SK-N-SH treated with all-trans-retinoic acid at 6 μM for 48 hours (cell line): ENCODE measurements around the gene PIGBOS1.
A peak's percentile ranks its signal among the peaks of the same experiment; 100 is the strongest.

ENCODE experiments used
- ATAC-seq: fragments of 200-7000 bp; cut with Tn5 transposase; 3 replicates; pipeline ENCODE4 v1.9.1; 2020; ENCODE audit warnings: mild to moderate bottlenecking, moderate library complexity
- ARNTL ChIP-seq: fragments of 450-650 bp; formaldehyde crosslinking; IDR thresholded peaks from 2 replicates; pipeline ENCODE4 v1.5.0; 2020; ENCODE audit warnings: low read depth, mild to moderate bottlenecking, moderate library complexity, borderline replicate concordance
- BACH2 ChIP-seq: fragments of 250-450 bp; sonication (Bioruptor Pico); IDR thresholded peaks from 2 replicates; pipeline ENCODE4 v1.9.0; 2021; ENCODE audit warnings: mild to moderate bottlenecking, borderline replicate concordance
- CREB5 ChIP-seq: fragments of 250-450 bp; sonication (Bioruptor Pico); IDR thresholded peaks from 2 replicates; pipeline ENCODE4 v1.5.1; 2020; ENCODE audit warnings: low read depth, mild to moderate bottlenecking, moderate library complexity
- CSRNP3 ChIP-seq: fragments of 250-450 bp; sonication (Bioruptor Pico); IDR thresholded peaks from 2 replicates; pipeline ENCODE4 v1.5.1; 2021; ENCODE audit warnings: mild to moderate bottlenecking, moderate library complexity
- ESRRG ChIP-seq: fragments of 250-450 bp; sonication (Bioruptor Pico); IDR thresholded peaks from 2 replicates; pipeline ENCODE4 v1.6.1; 2021; ENCODE audit warnings: mild to moderate bottlenecking
- GLIS3 ChIP-seq: fragments of 250-450 bp; sonication (Bioruptor Pico); IDR thresholded peaks from 2 replicates; pipeline ENCODE4 v1.5.0; 2020; ENCODE audit warnings: mild to moderate bottlenecking, moderate library complexity
- ISL1 ChIP-seq: fragments of 250-450 bp; sonication (Bioruptor Pico); IDR thresholded peaks from 2 replicates; pipeline ENCODE4 v2.1.2; 2022; ENCODE audit warnings: mild to moderate bottlenecking, moderate library complexity
- PATZ1 ChIP-seq: fragments of 250-450 bp; sonication (Bioruptor Pico); IDR thresholded peaks from 2 replicates; pipeline ENCODE4 v1.8.0; 2020; ENCODE audit warnings: mild to moderate bottlenecking, moderate library complexity, borderline replicate concordance
- POU6F1 ChIP-seq: fragments of 250-450 bp; sonication (Bioruptor Pico); IDR thresholded peaks from 2 replicates; pipeline ENCODE4 v1.8.0; 2021; ENCODE audit warnings: low read depth, mild to moderate bottlenecking, moderate library complexity, borderline replicate concordance
- PPARA ChIP-seq: fragments of 250-450 bp; sonication (Bioruptor Pico); IDR thresholded peaks from 2 replicates; pipeline ENCODE4 v1.5.0; 2020; ENCODE audit warnings: mild to moderate bottlenecking, borderline replicate concordance
- RARB ChIP-seq: fragments of 250-450 bp; sonication (Bioruptor Pico); IDR thresholded peaks from 2 replicates; pipeline ENCODE4 v1.8.0; 2021; ENCODE audit warnings: mild to moderate bottlenecking, moderate library complexity
- SNAI2 ChIP-seq: fragments of 250-450 bp; sonication (Bioruptor Pico); IDR thresholded peaks from 2 replicates; pipeline ENCODE4 v1.5.0; 2020; ENCODE audit warnings: mild to moderate bottlenecking, moderate library complexity
- TCF4 ChIP-seq: fragments of 250-450 bp; sonication (Bioruptor Pico); IDR thresholded peaks from 2 replicates; pipeline ENCODE4 v1.8.0; 2021; ENCODE audit warnings: mild to moderate bottlenecking, moderate library complexity, borderline replicate concordance
- TSHZ2 ChIP-seq: fragments of 250-450 bp; sonication (Bioruptor Pico); IDR thresholded peaks from 2 replicates; pipeline ENCODE4 v1.5.0; 2020; ENCODE audit warnings: mild to moderate bottlenecking, moderate library complexity
- ZFP3 ChIP-seq: fragments of 250-450 bp; sonication (Bioruptor Pico); IDR thresholded peaks from 2 replicates; pipeline ENCODE4 v1.5.0; 2020; ENCODE audit warnings: mild to moderate bottlenecking, moderate library complexity
- ZFP30 ChIP-seq: fragments of 450-650 bp; formaldehyde crosslinking; IDR thresholded peaks from 2 replicates; pipeline ENCODE4 v1.5.0; 2022; ENCODE audit warnings: mild to moderate bottlenecking, moderate library complexity
- ZNF565 ChIP-seq: fragments of 450-650 bp; formaldehyde crosslinking; conservative IDR thresholded peaks from 2 replicates; pipeline ENCODE4 v1.5.0; 2020; ENCODE audit warnings: low read depth, mild to moderate bottlenecking, moderate library complexity
- ZNF70 ChIP-seq: fragments of 450-650 bp; formaldehyde crosslinking; IDR thresholded peaks from 2 replicates; pipeline ENCODE4 v1.5.0; 2020; ENCODE audit warnings: mild to moderate bottlenecking, moderate library complexity
- ZNF8 ChIP-seq: fragments of 450-650 bp; formaldehyde crosslinking; IDR thresholded peaks from 2 replicates; pipeline ENCODE4 v1.5.0; 2020; ENCODE audit warnings: mild to moderate bottlenecking, moderate library complexity

The PIGBOS1 gene

GRCh38 chr15:55343168-55343567 is 24.2 kb upstream of the PIGBOS1 start (continued):
- TF ChIP-seq POU6F1 (CRISPR knock-in tag) = no peak
- no peak for TF ChIP-seq BACH2 (CRISPR knock-in tag)
- TF ChIP-seq PPARA = no peak
- TF ChIP-seq ISL1 = peak; percentile 89
- TF ChIP-seq TSHZ2 (CRISPR knock-in tag) = peak; percentile 92; the same call in 1 of the 2 replicates
- peak; percentile 26; the same call in 1 of the 2 replicates for TF ChIP-seq PATZ1
- peak; percentile 57; the same call in 1 of the 2 replicates for TF ChIP-seq ZNF70 (CRISPR knock-in tag)
- TF ChIP-seq ZNF8 = no peak
- no peak for TF ChIP-seq SNAI2 (CRISPR knock-in tag)
- 0 out of 2 replicates have a peak, but pooled peaks have one; percentile 48 for TF ChIP-seq TCF4 (CRISPR knock-in tag)

- ATAC-seq = no peak
- no peak for TF ChIP-seq BACH2 (CRISPR knock-in tag)
- no peak for TF ChIP-seq PPARA
- TF ChIP-seq RARB (CRISPR knock-in tag) = no peak
- no peak for TF ChIP-seq TCF4 (CRISPR knock-in tag)
- no peak for TF ChIP-seq ARNTL (CRISPR knock-in tag)
- no peak for TF ChIP-seq ZNF70 (CRISPR knock-in tag)
- TF ChIP-seq GLIS3 (CRISPR knock-in tag) = no peak
- TF ChIP-seq ZFP30 (CRISPR knock-in tag) = no peak
- TF ChIP-seq ESRRG (CRISPR knock-in tag) = no peak
- TF ChIP-seq ZNF8 = no peak
- TF ChIP-seq SNAI2 (CRISPR knock-in tag) = no peak
These were observed 18.2 kb upstream of the PIGBOS1 start for GRCh38 chr15:55337160-55337559.

GRCh38 chr15:55334997-55335396 is 16.1 kb upstream of the PIGBOS1 start:
- TF ChIP-seq CSRNP3 = no peak
- no peak for TF ChIP-seq TCF4 (CRISPR knock-in tag)
- no peak for TF ChIP-seq ZFP3 (CRISPR knock-in tag)
- no peak for TF ChIP-seq SNAI2 (CRISPR knock-in tag)
- TF ChIP-seq ZNF565 (CRISPR knock-in tag) = no peak
- no peak for TF ChIP-seq POU6F1 (CRISPR knock-in tag)
- TF ChIP-seq GLIS3 (CRISPR knock-in tag) = no peak
- TF ChIP-seq PPARA = no peak
- no peak for TF ChIP-seq CREB5 (CRISPR knock-in tag)
- ATAC-seq = no peak
